Measurements from ENCODE around the gene GNB1L.
"Not testable (repeated sequence)": the region's sequence is repeated elsewhere in the genome, so short reads cannot be mapped to it uniquely, and the experiment has no call there.

The GNB1L gene

DNA sequence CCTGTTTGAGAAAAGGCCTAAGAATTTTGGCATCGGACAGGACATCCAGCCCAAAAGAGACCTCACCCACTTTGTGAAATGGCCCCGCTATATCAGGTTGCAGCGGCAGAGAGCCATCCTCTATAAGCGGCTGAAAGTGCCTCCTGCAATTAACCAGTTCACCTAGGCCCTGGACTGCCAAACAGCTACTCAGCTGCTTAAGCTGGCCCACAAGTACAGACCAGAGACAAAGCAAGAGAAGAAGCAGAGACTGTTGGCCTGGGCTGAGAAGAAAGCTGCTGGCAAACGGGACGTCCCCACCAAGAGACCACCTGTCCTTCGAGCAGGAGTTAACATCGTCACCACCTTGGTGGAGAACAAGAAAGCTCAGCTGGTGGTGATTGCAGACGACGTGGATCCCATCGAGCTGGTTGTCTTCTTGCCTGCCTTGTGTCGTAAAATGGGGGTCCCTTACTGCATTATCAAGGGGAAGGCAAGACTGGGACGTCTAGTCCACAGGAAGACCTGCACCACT lies 62.2 kb downstream of the GNB1L start:
- not testable (repeated sequence) for DNase-seq

DNA sequence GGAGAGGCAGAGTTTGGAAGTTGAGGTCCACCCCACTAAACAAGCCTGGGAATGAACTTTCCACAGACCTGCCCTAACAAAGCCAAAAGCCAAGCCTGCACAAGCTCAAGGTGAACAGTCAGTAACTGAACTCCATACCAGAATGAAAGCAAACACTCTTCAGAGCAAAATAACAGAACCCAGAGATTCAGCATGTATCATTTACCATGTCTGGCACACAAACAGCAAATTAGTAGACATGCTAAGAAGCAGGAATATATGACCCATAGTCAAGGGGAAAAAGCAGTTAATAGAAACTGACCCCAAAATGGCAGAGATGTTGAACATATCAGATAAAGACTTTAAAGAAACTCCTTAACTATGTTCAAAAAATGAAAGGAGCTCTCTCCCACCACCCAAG lies 62.8 kb downstream of the GNB1L start:
- DNase-seq = no peak

DNA sequence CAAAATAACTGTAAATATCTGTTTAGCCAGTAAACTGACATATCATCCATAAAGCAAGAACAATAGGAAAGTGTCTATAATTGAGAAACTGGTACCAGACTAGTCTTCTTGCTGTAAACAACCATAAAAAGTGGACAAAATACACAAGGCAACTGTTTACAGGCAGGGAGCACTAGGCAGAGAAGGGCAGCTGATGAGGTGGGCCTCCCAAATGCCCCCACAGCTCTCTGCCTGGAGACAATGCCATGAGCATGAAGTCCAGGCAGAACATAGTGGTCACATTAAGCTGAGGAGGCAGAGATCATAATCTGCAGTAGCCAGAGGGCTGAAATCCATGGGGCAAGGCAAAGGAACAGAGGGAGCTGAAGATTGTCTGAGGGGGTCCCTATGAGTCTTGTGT lies 63.4 kb downstream of the GNB1L start:
- no peak for DNase-seq

DNA sequence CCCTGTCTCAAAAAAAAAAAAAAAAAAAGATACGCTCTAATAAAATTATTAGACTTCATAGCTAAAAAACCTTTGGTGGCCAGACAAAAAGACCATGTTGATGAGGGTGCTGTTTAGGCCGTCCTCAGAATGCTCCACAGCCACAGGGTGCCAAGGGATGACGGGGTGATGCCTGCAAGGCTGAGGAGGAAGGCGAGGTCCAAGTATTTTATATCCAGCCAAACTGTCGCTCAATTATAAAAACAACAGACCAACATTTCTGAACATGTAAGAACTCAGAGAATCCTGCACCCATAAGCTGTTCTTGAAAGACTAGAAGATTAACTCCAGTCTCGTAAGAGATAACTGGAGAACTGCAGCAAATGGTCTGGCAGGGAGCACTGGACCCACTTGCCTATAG lies 64.8 kb downstream of the GNB1L start:
- no peak for DNase-seq

DNA sequence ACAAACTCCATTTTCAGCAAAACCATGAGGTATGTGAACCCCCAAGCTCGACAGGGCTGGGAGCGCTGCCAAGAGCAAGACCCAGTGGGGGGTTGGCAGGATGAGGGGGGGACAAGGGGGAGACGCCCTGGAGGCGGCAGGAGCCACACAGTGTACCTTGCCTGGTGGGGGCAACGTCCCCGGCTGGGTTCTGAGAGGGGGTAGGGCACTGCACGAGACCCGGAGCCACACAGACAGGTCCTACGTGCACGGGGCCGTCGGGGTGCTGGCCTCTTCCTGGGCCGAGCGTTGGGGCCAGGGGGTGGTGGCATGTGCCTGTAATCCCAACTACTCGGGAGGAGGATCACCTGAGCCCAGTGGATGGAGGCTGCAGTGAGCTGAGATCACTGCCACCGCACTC lies 65.3 kb downstream of the GNB1L start:
- no peak for DNase-seq

DNA sequence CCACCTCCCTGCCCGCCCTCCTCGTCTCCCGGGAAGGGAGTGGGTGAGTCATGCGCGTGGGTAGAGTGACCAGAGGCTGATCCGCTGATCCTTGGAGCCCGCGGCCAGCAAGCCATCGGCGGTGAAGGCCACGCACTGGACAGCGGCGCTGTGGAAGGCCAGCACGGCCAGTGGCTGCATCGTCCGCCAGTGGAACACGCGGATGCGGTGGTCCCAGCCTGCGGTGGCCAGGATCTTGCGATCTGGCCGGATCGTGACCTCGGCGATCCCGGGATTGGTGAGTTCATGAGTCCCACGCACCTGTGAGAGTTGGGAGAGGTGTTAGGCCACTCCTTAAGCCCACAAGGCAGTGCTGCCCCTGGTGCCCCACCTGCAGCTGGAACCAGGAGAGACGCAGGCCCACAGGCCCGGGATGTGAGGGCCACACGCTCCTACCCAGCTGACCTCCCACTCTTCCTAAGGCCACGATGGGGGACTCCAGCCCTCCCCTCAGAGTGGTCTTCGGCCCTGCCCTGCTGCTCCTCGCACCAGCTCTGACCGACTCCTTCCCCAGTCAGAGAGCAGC lies 65.9 kb downstream of the GNB1L start:
- DNase-seq = no peak

DNA sequence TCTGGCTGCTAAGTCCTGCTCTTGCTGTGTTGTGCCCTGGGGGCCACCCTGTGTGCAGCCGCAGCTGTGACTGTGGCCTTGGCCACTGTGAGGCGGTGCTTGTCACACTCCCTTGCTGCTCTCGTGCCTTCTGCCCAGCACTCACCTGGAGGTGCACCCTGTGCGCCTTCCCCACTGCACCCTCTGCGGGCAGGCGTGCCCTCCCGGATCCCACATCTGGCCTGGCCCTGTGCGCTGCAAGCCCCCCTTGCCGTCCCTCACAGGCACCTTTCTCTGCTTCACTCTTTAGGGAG lies 66.9 kb downstream of the GNB1L start:
- no peak for DNase-seq

DNA sequence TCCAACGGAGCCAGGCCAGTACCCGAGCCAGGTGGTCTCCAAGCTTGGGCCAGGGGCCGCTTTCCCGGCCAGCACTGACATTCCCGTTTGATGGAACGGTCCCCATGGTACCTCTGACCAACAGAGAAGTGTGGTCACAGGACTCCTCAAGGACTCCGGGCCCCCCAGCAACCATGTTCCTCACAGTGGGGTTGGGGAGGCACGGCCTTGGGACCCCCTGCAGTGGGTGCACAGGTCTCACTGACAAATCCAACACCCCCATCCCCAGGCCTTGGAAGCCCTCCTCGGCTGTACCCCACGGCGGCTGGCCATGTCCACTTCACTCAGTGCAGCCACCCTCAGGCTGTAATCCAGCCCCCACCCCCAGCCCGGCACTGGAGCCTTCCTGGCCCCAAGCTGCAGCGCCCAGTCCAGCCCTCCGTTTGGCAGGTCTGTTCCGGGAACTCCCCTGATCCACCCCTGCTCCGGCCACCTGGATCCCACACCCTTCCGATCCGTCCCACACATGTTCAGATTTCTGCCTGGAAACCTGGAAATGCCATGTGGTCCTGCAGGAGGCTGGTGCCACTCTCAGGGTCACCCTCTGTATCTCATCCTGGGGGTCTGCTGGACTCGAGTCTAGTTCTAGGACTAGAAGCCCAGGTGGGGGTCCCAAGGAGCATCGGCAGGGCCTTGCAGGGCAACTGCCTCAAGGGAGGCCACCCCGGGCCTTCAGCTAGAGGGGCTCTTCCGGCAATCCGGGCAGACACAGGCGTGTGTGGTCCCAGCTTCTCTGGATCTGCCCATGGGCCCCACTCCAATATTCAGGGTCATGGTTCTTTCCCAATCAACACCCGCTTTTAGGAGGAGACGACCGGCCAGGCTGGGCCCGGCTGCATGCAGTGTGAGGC lies 67.5 kb downstream of the GNB1L start:
- no peak for DNase-seq

DNA sequence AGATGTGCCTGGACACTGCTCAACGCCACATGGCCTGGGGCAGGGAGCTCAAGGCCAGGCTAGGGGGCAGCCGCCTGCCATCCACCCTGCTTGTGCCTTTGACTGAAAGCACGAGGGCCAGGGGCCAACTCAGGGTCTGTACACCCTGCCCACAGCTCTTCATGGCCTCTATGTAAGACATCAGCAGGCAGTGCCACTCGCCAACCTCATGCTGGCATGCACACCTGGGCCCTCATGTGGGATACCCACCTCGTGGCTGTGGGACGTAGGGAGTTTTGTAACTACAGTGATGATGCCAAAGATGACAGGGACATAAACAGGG lies 68.4 kb downstream of the GNB1L start:
- DNase-seq = no peak

DNA sequence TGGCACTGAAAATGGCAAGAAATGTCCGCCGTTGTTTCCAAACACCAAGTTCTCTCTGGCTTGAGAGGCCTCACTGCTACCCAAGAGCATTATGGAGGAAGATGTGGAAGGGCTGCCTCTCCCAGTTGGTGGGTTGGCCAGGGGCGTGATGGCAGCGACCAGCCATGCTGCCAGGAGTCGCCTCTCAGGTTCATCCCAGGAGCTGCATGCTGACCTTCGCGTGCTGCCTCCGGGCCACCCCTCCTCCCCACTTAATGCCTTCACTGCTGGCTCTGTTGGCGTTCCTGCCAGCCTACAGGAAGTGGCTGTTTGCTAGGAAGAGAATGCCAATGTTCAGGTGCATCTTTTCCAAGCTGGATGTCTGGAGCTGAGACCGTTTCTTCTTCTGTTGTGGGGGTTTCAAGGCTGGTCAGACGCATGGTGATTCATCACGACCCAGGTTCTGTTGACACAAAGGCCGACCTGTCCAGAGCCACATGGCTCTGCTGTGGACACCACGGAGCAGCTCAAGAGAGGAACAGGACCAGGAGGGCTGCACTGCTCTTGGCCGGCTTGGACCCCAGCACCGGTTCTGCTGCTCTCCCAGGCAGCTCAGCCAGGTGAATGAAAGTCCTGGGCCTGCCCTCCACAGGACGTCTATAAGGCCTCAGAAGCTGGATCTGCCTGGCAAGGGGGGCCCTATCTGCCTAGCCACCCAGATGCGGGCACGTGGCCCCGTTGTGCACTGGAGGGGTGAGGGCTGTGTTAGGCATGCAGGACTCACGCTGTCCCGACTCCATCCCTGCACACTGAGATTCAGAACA lies 69.0 kb downstream of the GNB1L start:
- no peak for DNase-seq

DNA sequence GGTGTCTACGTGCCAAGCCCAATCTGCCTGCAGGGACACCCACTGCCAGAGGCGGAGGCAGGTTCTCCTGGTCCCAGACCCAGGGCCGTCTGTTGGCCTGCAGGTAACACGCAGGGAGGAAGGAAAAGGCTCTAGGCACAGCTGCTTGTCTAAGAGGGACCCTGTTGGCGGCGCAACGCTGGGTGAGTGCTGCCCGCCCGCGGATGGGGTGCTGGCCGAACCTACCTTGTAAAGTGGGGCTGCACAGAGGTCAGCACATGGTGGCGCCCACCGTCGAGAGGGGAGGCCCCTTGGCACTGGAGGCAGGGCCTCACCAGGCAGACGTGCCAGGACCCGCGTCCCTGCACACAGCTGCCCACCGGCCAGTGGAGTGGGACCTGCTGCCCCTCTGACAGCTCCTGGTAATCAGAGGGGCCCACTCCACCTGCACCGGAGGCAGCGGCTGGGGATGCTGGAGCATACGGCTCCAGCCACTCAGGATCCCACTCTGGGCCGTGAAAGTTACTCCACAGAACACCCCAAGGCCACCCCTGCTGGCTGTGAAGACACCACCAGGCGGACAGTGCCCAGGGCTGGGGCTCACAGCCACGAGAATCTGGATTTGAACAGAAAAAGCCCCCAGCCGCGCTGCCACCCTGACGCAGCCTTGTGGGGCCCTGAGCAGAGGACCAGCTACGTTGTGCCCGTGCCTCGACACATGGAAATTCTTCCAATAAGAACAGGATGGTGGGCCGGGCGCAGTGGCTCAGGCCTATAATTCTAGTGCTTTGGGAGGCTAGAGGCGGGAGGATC lies 70.1 kb downstream of the GNB1L start:
- no peak for DNase-seq

DNA sequence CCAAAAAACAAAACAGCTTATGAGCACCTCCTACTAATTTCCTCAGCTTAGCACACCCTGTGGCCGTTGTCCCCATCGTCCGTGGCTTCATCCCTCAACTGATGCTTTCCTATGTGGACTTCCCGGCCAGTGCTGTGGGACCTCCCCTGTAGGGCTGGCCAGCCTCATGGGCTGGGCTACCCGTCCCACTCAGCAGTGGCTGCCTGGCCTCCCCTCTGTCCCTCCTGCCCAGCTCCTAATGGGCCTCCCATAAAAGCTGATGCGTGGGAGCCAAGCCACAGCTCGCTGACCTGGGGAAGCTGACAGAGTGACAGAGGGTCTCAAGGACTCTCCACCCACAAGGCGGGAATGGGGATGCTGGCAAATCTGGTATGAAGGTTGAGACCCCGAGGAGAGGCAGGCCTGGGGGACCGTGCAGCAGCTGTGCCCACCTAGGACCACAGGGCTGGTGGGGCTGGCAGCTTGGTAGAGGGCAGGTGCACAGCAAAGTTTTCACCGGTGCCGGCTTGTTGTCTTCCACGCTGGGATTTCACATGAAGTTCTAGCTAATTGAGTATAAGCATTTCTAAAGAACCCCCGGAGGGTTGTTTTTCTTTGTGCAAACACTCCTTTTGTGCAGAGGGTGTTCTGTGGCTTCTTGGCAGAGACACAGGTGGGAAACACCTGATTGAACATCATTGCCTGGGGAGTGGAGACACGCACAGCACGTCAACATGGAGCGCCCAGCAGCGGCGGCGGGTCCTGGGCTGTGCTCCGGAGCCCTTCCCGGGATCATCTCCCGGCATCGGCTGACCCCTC lies 70.9 kb downstream of the GNB1L start:
- no peak for DNase-seq

DNA sequence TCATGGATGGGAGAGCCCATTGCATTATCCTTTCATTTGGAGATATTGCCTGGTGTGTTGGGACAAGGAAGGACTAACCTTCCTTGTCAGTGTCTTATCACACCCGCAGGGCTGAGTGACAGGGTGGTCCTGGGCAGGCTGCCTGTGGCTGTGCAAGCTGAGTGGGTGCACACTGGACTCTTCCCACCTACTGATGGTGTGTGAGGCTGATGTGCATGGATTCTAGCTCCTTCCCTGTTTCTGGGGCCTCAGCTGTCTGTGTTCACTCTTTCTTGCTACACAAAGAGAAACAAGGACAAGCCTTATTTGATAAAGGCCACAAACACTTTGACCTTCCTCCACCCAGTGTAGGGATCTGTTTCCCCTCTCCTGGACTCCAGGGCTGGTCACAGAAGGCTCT lies 72.1 kb downstream of the GNB1L start:
- no peak for DNase-seq

DNA sequence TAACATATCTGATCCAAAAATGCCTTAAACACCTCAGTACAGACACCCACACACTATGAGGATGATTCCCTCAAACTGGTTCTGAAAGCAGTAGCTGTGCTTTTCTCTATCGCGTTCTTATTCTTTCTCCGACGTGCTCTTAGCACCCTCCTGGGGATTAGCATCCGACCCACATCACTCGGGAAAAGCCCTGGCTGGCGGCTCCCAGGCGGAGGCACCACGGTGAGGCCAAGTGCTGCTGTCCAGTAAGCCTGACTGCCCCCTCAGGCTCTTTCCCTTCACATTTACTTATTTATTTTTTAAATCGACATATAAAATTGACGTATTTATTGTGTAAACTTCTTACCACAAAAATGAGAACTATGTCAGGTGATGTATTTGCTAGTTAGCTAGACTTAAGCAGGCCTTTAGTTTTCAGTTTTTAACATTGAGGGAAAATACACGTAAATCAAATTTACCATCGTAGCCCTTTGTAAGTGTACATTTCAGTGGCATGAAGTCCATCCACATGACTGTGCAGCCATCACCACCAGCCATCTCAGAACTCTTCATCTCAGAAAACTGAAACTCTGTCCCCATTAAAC lies 74.9 kb downstream of the GNB1L start:
- no peak for DNase-seq

DNA sequence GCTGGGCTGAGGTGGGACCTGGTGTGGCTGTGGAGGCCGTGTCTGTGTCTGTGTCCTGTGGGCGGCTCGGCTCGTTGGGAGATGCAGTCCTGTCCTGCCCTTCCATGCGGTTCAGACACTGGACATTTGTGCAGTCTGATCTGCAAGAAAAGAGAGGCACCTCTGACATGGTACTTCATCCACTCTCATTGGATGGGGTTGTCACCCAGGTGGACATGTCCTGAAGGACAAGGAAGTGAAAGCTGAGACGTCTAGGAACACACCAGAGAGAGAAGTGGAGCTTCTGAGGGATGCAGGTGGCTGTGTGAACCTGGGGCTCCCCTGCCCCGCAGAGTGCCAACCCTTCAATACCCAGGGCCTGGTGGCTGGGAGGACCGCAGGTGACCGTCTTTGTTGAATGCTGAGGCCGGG lies 75.7 kb downstream of the GNB1L start:
- DNase-seq = no peak

DNA sequence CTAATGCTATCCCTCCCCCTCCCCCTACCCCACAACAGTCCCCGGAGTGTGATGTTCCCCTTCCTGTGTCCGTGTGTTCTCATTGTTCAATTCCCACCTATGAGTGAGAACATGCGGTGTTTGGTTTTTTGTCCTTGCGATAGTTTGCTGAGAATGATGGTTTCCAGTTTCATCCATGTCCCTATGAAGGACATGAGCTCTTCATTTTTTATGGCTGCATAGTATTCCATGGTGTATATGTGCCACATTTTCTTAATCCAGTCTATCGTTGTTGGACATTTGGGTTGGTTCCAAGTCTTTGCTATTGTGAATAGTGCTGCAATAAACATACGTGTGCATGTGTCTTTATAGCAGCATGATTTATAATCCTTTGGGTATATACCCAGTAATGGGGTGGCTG lies 77.5 kb downstream of the GNB1L start:
- DNase-seq = not testable (repeated sequence)

DNA sequence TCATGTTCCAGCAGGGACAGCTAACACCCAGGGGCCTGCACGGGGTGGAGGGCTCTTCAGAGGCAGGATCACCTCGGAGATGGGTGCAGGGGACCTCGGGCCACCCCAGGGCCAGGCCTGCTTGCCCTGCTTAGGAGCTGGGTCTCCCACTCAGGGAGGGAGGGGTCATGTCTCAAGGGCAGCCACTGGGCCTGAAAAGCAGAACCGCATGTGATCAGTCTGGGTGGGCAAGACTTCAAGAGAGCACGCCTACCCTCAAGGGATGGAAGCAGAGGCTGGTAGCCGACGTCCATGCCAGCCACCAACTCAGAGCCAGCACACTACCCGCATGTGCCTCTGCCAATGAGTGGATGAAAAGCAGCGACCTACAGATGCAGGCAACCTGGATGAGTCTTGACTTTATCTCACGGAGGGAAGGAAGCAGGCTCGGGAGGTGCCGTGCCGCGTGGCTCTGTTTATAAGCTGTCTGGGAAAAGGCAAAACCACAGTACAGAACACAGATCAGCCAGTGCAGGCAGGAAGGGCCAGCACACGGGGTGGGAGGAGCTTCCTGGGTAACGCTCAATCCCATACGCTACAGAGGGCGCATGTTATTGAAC lies 78.1 kb downstream of the GNB1L start:
- no peak for DNase-seq

DNA sequence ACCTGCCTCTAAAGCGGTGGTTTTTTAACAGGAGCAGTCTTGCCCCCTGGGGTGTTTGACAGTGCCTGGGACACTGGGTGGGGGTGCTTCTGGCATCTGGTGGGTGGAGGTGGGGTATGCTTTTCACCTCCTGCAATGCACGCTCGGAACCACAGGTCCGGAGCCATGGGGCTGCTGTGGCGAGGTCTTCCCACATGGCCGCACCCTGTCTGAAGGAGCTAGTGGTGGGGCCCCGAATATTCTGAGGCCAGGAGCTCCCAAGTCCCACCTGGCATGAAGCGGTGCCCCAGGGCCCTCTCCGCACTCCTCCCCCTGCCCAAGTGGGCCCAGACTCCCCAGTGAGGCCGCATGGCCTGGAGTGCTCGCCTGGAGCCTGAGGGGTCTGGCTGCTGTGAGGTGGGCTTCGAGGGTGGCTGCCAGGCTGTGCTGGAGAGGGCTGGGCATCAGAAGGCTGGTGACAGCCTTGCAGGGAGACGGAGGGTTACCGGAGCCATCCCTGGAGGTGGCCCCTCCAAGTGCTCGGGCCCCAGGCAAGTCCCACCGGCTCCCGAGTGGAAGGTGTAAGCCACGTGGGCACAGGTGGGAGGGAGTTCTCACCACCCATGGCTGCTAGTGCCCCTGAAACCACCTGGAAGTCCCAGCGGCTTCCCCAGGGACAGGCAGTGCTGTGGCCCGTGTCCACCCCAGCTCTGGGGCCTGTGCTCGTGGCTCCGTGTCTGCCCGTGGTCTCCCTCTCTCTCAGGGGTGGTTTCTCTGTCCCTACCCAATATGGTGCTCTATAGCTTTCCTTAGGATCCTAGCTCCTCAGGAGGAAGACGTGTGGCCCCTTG lies 79.0 kb downstream of the GNB1L start:
- no peak for DNase-seq

DNA sequence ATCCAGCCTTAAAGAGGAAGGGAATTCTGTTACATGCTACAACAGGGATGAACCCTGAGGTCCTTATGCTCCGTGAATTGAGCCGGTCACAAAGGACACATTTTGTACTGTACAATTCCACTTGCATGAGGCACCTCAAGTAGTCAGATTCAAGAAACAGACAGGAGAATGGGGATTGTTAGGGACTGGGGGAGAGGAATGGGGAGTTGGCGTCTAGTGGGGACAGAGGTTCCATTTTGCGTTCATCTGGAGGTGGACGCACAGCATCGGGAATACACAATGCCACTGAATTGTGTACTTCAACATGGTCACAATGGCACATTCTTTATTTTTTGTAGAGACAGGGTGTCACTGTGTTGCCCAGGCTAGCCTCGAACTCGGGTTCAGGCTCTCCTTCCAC lies 80.0 kb downstream of the GNB1L start:
- no peak for DNase-seq

DNA sequence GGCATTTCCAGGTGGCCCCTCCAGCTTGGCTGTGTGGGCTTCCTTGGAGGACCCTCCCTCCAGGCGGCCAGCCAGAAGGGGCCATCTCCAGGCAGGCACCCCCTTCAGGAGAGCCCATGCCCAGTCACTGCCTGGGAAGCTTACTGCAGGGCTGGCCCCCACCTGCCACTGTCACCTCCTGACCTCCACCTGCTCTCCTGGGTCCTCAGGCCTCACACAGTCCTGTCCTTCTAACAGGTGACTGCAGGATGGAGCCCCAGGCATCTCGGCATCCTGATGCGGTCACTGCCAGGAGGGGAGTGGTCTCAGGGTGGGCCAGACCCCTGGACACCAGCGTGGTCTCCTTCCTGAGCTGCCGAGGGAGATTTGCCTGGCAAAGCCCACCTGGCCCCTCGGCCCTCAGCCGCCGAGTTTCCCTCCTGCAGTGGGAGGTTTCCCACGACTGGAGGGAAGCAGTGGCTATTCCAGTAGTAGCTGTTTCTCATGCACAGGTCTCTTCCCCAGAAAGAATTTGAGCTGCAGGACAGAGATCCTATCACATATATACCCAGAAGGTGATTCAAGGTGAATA lies 81.1 kb downstream of the GNB1L start:
- no peak for DNase-seq
